ENCODE results near the gene INTS11.

Gene INTS11

DNA sequence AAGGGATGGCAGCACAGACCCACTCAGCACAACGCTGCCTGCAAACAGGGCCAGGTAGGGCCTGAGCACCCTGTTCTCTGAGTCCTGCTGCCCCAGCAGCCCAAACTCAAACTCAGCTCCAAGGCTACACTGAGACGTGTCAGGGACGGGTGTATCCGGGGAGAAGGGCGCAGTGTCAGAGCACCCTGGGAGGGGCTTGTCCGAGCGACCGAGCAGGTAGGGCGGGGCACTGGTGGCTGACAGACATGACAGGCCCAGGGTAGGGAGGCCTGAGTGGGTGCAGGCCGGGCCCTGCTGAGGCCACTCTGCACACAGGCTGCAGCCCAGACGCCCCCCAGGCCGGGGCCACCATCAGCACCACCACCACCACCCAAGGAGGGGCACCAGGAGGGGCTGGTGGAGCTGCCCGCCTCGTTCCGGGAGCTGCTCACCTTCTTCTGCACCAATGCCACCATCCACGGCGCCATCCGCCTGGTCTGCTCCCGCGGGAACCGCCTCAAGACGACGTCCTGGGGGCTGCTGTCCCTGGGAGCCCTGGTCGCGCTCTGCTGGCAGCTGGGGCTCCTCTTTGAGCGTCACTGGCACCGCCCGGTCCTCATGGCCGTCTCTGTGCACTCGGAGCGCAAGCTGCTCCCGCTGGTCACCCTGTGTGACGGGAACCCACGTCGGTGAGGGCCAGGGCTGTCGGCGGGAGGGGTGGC lies 38.7 kb downstream of the INTS11 start:
- no peak overlapping the region for H3K4me3 ChIP-seq (replicated peaks; ENCODE audit: low read depth, low read length)
- TF ChIP-seq, protein P1, sequence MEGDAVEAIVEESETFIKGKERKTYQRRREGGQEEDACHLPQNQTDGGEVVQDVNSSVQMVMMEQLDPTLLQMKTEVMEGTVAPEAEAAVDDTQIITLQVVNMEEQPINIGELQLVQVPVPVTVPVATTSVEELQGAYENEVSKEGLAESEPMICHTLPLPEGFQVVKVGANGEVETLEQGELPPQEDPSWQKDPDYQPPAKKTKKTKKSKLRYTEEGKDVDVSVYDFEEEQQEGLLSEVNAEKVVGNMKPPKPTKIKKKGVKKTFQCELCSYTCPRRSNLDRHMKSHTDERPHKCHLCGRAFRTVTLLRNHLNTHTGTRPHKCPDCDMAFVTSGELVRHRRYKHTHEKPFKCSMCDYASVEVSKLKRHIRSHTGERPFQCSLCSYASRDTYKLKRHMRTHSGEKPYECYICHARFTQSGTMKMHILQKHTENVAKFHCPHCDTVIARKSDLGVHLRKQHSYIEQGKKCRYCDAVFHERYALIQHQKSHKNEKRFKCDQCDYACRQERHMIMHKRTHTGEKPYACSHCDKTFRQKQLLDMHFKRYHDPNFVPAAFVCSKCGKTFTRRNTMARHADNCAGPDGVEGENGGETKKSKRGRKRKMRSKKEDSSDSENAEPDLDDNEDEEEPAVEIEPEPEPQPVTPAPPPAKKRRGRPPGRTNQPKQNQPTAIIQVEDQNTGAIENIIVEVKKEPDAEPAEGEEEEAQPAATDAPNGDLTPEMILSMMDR (IDR thresholded peaks at IDR 0.05; ENCODE audit: low read length, missing control alignments), result no peak
- DNase-seq (ENCODE audit: low read depth), result no peak

DNA sequence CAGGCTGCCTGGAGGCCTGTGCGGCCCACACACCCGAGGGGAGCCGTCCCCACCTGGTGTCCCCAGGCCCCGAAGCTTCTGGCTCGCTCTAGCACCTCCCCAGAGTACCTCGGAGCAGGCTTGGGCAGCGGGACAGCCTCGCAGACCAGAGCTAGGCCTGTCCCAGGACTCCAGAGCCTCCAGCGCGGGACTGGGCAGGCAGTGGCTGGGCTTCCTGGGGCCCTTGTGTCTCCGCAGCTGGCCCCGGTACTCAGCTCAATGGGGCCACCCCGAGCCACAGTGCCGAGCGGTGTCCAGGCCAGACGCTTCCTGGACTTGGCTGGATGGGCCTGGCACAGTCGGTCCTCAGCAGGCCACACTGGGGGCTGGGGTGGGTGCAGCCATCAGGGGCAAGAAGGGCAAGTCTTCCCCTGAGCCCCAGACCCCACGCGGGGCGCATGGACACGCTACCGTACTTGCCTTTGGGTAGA lies 39.3 kb downstream of the INTS11 start:
- no peak overlapping the region for H3K4me3 ChIP-seq (replicated peaks; ENCODE audit: low read depth, low read length)
- TF ChIP-seq, protein P1 (IDR thresholded peaks at IDR 0.05; ENCODE audit: low read length, missing control alignments), result no peak
- DNase-seq (ENCODE audit: low read depth), result no peak

DNA sequence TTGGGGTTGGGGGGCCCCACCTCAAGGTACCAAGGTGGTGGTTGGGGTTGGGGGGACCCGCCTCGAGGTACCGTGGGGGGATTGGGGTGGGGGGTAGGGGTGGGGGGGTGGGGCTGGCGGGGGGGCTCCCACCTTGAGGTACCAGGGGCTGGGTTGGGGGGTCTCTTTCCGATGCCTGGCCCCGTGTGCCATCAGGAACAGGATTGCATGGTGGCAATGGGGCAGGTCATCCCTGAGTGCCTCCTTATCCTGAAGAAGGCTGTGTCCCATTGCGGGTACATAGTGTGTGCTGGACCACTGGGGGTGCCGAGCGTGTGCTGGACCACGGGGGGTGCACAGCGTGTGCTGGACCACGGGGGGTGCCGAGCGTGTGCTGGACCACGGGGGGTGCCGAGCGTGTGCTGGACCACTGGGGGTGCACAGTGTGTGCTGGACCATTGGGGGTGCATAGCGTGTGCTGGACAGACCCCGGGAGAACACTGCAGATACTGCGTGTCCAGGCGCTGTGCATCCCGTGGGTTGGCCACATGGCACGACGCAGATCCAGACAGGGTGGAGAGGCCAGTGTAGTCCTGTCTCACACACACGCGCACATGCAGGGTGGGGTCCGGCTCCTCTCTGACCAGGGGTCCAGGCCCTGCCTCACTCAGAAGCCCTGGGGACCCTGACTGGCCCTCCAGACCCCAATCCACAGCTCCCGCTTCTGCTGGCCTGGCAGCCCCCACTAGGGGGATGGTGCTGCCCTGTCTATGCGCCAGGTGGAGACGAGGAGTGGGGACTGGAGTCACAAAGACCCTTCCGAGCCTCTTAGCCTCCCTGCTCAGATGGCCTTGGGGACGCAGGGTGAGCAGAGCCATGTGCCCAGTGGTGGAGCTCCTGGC lies 40.0 kb downstream of the INTS11 start:
- TF ChIP-seq, protein P1 (IDR thresholded peaks at IDR 0.05; ENCODE audit: low read length, missing control alignments), result no peak
- no peak for DNase-seq (ENCODE audit: low read depth)
- H3K4me3 ChIP-seq (replicated peaks; ENCODE audit: low read depth, low read length), result no peak overlapping the region

DNA sequence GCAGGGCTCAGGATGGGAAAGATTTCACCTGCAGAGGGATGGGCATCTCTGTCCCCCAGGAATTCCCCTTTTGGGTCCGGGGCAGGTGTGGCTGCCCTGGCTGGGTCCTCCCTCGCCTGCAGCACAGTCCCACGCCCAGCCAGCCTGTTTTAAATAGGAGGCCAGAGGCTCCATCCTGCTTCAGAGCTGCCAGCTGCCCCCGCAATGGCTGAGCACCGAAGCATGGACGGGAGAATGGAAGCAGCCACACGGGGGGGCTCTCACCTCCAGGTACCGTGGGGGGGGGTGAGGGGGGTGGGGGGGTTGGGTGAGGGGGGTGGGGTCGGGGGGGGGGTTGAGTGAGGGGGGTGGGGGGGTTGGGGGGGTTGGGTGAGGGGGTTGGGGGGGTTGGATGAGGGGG lies 40.6 kb downstream of the INTS11 start:
- DNase-seq (ENCODE audit: low read depth), result no peak
- H3K4me3 ChIP-seq (replicated peaks; ENCODE audit: low read depth, low read length), result no peak overlapping the region
- TF ChIP-seq, protein P1 (IDR thresholded peaks at IDR 0.05; ENCODE audit: low read length, missing control alignments), result no peak

DNA sequence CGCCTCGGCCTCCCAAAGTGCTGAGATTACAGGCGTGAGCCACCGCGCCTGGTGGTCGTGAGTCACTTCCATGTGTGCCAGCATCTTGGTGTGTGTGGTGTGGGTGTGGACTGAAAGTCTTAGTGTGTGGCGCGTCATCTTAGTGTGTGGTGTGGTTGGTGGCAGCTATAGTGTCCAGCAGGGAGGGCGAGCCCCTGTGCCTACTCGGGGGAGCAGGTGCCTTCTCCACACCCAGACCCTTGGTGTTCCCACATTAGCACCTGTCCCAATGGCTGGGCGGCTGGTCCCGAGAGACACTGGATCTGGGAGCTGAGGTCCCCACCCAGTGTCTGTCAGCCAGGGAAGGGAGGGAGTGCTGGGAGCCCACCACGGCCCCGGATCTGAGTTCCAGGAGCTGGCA lies 41.5 kb downstream of the INTS11 start:
- DNase-seq (ENCODE audit: low read depth), result no peak
- no peak overlapping the region for H3K4me3 ChIP-seq (replicated peaks; ENCODE audit: low read depth, low read length)
- TF ChIP-seq, protein P1 (IDR thresholded peaks at IDR 0.05; ENCODE audit: low read length, missing control alignments), result no peak

DNA sequence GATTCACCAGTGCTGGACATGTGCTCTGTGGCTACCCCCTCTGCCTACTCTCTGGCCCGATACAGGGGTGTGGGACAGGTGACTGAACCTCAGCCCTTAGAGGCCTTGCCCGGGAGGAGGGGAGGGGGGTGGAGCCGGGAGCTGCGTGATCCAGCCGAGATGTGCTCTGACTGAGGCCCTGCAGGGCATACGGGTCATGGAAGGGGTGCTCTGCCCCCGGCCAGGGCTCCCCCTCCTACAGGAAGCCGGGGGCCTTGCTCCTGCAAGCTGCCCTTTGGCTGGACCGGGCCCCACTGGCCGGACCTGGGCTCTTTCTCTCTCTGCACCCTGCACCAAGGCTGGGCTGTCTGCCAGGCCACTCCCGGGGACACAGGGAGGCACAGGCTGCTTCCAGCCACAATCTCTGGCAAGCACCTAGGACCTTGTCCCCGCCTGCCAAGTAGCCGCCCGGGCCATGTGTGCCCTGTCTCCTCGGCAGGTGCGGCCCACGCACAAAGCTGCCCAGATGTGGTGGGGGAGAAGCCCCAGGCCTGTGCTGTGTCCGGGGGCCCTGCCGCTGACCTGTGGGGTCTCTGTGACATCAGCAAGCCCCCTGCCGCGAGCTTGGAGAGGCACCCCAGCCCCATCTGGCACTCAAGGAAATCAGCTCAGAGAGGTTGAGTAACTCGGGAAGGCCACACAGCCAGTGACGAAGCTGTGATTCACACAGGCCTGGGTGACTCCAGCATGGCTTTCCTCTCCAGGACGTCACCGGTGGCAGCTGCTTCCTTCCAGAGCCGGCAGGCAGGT lies 42.7 kb downstream of the INTS11 start:
- TF ChIP-seq, protein P1 (IDR thresholded peaks at IDR 0.05; ENCODE audit: low read length, missing control alignments), result no peak
- H3K4me3 ChIP-seq (replicated peaks; ENCODE audit: low read depth, low read length), result no peak overlapping the region
- DNase-seq (ENCODE audit: low read depth), result peak; percentile 53
